ENCODE data around the gene NECAB2.
"Not testable (repeated sequence)": the region's sequence is repeated elsewhere in the genome, so short reads cannot be mapped to it uniquely, and the experiment has no call there.

GRCh38 chr16:83950862-83951399, 17.1 kb upstream of the NECAB2 start:
- TF ChIP-seq, protein P1, sequence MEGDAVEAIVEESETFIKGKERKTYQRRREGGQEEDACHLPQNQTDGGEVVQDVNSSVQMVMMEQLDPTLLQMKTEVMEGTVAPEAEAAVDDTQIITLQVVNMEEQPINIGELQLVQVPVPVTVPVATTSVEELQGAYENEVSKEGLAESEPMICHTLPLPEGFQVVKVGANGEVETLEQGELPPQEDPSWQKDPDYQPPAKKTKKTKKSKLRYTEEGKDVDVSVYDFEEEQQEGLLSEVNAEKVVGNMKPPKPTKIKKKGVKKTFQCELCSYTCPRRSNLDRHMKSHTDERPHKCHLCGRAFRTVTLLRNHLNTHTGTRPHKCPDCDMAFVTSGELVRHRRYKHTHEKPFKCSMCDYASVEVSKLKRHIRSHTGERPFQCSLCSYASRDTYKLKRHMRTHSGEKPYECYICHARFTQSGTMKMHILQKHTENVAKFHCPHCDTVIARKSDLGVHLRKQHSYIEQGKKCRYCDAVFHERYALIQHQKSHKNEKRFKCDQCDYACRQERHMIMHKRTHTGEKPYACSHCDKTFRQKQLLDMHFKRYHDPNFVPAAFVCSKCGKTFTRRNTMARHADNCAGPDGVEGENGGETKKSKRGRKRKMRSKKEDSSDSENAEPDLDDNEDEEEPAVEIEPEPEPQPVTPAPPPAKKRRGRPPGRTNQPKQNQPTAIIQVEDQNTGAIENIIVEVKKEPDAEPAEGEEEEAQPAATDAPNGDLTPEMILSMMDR (IDR thresholded peaks at IDR 0.05; ENCODE audit: insufficient read depth, low read length) = not testable (repeated sequence)
- not testable (repeated sequence) for TF ChIP-seq GABPA (IDR thresholded peaks at IDR 0.05; ENCODE audit: low read depth); POLR2AphosphoS5 (IDR thresholded peaks at IDR 0.05; ENCODE audit: low read depth); SPI1 (IDR thresholded peaks at IDR 0.05; ENCODE audit: borderline replicate concordance, low read depth)
